Measurements from ENCODE around the gene ITPRIPL1.

GRCh38 chr2:96317584-96317997 lies 7.5 kb upstream of the ITPRIPL1 start:
- TF ChIP-seq CTCF (IDR thresholded peaks at IDR 0.05; ENCODE audit: low read depth, low read length, missing input control) (no peak), YY1 (IDR thresholded peaks at IDR 0.05) (no peak), MAX (IDR thresholded peaks at IDR 0.05) (no peak), TAF1 (conservative IDR thresholded peaks at IDR 0.05) (no peak), GABPA (IDR thresholded peaks at IDR 0.05 in 1 of 2, conservative IDR thresholded peaks at IDR 0.05 in 1 of 2) (no peak), SP1 (IDR thresholded peaks at IDR 0.05) (no peak), RAD21 (IDR thresholded peaks at IDR 0.05) (no peak), ATF3 (IDR thresholded peaks at IDR 0.05) (no peak), RXRA (IDR thresholded peaks at IDR 0.05) (no peak), JUND (IDR thresholded peaks at IDR 0.05) (no peak), REST (IDR thresholded peaks at IDR 0.05) (no peak), EGR1 (IDR thresholded peaks at IDR 0.05; ENCODE audit: low read depth in 2 of 2) (no peak)

All from liver (tissue), 3 donors.